Inflammatory macrophage treated with lipopolysaccharide for 4 hours (primary cell): Measurements from ENCODE around the gene CCDC136.
A peak's percentile ranks its signal among the peaks of the same experiment; 100 is the strongest.

Experiments
- DNase-seq: peaks from one replicate; pipeline ENCODE4 v3.0.0-alpha.2; 2020

The CCDC136 gene

DNA sequence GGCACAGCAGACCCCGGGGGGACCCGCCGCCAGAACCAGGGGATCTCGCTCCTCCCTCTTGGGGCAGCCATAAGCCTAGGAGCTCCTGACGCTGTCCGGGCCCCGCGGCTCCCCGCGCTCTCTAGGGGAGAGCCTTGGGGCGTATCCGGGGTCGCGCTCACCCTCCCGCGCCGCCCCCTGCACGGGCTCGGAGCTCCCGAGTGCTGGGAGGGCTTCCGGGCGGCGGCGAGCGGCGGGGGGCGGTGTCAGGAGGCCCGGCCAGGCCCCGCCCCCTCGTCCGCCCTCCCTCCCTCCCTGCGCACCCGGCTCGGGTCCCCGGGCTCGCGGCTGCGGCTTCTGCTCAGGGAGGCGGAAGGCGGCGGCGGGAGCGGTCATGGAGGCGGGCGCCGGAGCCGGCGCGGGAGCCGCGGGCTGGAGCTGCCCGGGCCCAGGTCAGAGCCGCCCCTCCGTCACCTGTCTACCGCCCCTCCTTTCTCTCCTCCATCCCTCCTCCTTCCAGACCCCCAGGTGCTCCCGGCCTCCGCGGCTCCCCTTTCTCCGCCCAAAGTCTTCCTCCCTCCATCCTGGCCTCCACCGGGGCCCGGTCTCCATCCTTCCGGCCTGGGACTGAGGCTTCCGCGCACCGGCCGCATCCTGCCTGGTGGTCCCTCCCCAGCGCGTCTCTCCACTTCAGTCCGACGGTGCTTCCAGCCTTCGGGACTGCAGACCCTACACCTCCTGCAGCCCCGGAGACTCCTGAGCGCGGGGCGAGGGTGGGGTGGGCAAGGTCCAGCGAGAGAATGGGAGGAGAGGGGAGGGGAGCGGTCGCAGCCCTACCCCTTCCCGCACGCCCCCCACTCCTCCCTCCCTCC is at the start of gene CCDC136:
TSS of gene CCDC136 (plus strand) at position 848 of the 851 bp plus-strand sequence. CDS start 444 bp downstream, outside the sequence.
- peak; percentile 53 for DNase-seq

DNA sequence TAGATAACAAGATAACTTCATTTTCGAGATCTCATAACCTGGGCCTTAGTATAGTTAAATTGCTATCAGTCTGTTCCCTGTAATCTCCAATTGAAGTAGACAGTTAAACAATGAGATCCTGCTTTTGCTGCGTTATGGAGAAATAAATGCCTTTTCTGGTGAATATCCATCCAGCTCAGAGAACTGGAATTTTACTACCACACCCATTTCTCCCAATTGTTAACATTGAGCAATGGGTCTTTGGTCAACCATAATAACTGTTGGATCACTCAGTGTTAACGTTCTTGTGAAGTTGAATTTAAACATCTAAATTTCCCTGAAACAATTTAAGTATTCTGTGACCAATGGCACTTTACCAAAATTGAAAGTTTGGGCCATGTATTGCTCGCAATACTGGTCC is 49.6 kb upstream of the CCDC136 start:
- DNase-seq: no peak

- DNase-seq: peak; percentile 69
Measured at GRCh38 chr7:128743112-128743772, 48.5 kb upstream of the CCDC136 start.

GRCh38 chr7:128744366-128744905 is 47.3 kb upstream of the CCDC136 start:
- peak; percentile 35 for DNase-seq

DNA sequence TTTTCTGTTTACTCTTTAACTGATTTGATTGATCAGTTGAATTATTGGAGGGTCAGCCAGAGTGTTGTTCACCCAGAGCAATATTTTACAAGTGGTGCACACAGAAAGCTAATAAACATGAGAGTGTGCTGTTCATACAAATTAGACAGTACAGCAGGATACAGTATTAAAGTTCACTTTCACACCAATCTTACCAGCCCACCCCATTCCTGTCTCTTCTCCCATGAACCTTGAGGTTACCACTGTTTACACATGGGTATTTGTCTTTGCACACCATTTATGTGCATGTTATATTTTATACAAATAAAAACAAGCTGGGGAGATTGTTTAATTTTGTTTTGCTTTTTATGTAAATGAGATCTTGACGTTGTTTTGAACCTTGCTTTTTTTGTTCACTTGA is 46.1 kb upstream of the CCDC136 start:
- DNase-seq: no peak

DNA sequence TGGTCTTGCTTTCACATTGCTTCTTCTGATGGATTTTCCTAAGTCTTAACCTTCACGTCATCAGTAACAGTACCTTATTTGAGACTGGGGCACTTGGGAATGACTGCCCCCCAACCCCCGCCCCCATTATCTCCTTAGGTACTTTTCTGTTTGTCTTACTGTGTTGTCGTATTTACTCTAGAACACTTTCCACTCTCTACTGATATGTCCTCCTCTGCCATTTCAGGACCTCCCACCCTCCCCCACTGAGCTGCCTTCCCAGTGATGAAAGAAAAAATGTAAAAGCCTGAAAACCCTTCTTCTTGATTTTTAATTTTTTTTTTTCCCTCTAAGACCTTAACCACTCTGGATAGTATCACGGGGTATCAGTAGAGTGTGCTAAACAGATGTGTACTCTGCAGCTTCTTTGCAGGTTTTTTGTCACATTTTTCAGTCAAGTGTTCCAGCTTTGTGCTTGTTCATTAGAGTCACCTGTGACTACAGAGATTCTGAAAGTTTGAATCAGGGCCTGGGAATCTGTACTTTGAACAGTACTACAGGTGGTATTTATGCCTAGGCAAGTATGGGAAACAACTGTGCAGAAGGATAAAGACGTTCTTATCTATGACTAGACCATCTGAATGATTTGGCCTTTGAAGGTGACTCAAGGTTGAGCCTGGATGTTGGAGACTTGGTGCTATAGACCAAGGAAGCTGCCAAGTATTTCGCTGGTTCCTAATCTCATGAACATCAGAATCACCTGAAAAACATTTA is 44.3 kb upstream of the CCDC136 start:
- DNase-seq: no peak

DNA sequence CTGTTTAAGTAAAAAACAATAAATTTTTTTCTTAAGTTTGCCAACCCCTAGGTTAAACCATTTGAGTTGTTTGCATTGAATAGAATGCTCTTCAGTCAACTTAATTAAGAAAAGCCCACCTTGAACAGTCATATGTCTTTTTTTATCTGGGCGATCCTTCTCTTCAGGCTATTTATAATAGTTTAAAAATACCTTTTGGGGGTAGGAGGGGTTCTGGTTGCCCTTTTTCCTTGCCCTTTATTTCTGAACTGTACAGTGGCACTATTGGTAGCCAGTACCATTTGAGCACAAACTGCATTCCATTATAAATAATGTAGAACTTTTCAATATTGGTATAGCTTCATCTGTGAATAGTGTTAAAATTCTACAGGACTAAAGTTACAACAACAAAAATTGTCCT is 39.5 kb upstream of the CCDC136 start:
- DNase-seq: no peak

GRCh38 chr7:128755075-128755818 is 36.5 kb upstream of the CCDC136 start:
- no peak for DNase-seq

DNA sequence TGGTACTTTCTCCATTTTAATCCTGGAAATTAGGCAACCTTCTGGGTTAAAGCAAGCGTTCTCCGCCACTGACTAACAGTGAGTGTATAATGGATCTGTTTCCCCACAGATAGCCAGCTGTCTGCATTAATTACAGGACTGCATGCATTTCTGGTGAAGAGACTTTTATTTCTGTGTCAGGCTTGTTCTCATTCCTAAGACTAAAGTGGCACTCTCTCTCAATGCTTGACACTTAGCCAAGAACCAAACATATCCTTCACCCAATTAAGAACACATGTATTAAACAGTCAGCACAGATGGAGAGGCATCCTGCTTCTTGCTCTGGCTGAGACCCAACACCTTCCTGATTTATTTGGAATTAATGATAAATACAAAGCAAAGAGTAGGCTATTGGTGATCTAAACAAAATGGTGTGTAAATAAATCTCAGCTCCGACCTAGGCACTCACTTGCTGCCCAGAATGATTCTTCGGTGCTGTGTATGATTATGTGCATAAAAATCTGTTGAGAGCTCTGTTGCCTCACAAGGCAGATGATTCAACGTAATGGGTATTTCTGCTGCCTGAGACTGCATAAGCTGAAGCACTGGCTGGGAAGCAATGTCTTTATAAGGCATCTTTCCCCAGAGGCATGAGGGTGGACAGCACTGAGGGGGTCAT is 35.8 kb upstream of the CCDC136 start:
- no peak for DNase-seq

GRCh38 chr7:128757203-128757602 is 34.6 kb upstream of the CCDC136 start:
- DNase-seq: no peak

DNA sequence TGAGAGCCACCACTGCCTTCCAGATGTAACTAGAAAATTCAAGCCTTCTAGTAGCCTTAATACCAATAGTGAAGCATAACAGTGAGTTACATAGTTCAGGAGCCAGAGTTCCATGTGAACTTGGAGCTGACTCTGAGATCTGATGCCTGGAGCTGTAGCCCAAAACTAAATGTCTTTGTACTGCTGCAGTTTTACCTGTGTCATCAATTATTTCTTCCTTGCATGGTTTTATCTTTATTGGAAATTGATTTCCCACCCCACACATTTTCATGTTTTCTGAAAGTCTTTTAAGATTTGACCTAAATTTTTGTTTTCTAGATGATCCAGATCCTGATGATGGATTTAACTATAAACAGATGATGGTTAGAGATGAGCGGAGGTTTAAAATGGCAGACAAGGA is 33.2 kb upstream of the CCDC136 start:
- DNase-seq: no peak

DNA sequence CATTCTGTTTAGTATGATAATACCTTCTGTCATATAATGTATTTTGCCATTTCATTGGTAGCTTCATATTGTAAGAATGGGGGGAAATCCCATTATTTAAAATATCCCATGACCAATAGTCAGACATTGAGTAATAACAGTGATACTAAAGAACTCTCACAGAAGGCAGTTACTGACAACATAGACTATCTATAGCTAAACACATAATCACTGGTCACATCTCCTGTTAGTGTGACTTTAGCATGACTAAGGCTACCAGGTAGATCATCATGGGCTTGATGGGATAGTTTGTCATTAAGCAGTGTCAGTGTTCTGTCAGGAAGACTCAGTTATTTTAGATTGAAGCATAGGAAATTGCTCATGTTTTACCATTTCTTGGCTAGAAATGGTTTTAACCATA is 32.5 kb upstream of the CCDC136 start:
- peak; percentile 77 for DNase-seq

- no peak for DNase-seq
Measured at GRCh38 chr7:128763541-128763940, 28.2 kb upstream of the CCDC136 start.

- no peak for DNase-seq
Measured at GRCh38 chr7:128767475-128768110, 24.2 kb upstream of the CCDC136 start.

- no peak for DNase-seq
Measured at GRCh38 chr7:128770233-128770632, 21.5 kb upstream of the CCDC136 start.

- DNase-seq: no peak
Measured at GRCh38 chr7:128773604-128774003, 18.2 kb upstream of the CCDC136 start.

- DNase-seq: no peak
Measured at GRCh38 chr7:128774029-128774689, 17.6 kb upstream of the CCDC136 start.

- no peak for DNase-seq
Measured at GRCh38 chr7:128774921-128775320, 16.8 kb upstream of the CCDC136 start.

DNA sequence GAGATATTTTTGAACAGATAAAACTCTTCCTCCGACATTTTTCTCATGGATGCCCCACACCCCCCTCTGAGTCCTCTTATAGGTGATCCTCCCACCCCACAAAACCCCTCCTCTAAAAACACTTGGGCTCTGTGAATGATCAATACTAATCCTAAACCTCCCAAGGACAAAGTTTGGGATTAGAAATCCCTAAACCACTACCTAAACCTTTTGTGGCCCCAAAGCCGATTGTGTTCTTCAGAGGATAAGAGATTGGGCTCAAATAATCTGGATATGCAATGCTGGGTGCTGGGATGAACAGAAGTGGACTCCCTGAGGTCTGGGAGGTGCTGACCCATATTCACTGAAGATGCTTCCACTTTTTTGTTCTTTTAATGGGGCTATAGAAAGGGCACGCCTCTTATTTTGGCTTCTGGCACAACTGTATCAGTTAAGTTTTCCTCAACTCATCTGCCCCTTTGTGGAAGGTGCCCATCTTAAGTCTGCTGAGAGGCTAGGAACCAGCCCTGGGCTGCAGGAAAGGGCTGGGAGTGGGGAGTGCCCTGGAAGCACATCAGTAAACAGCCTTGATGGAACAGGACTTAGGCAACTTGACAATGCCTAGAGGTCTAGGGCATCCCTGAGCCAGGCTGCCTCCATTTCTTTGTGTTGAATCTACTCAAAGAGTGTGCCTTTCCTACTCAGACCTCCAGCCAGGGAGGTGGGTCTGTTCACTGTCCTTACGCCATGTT is 15.9 kb upstream of the CCDC136 start, which contains the start of gene OPN1SW:
TSS of gene OPN1SW (minus strand) at position 51 of the 731 bp plus-strand sequence. CDS start at position 38, 13 bp downstream.
- no peak for DNase-seq
